Measurements from ENCODE around the gene WDCP. TPM values are rescaled to one million over a fixed set of nuclear protein-coding genes. Genes with fewer than 3 reads are reported as not detected.

WDCP gene
- total and polyA plus RNA-seq, 9 donors: 3.8 to 16.0 (median 11.5) TPM

GRCh38 chr2:24055750-24056149 lies 8.6 kb upstream of the WDCP start:
- DNase-seq: no peak
- H3K9me3 ChIP-seq: no peaks in the 10 kb centered on the region
- no peaks in the 10 kb centered on the region for H3K36me3 ChIP-seq
- H3K4me1 ChIP-seq (ENCODE audit: insufficient read depth): no peaks in the 10 kb centered on the region
- no peaks in the 10 kb centered on the region for H3K27me3 ChIP-seq
- no peak overlapping the region for H3K27ac ChIP-seq
- 84 to 96% (median 95%) methylated on average over 6 of the region's 6 CpGs for WGBS, 3 donors
- intact Hi-C loops (cut with DNase I): no loop called here
- no peak for TF ChIP-seq POLR2A (IDR thresholded peaks at IDR 0.05)
- no peak for TF ChIP-seq EP300 (IDR thresholded peaks at IDR 0.05)
- no peak for TF ChIP-seq CTCF (IDR thresholded peaks at IDR 0.05)
- no peak overlapping the region for H3K4me3 ChIP-seq

GRCh38 chr2:24054366-24055010 lies 7.3 kb upstream of the WDCP start:
- no peak overlapping the region for H3K27ac ChIP-seq
- no peaks in the 10 kb centered on the region for H3K36me3 ChIP-seq
- H3K27me3 ChIP-seq: no peaks in the 10 kb centered on the region
- intact Hi-C loops (cut with DNase I): no loop called here
- TF ChIP-seq EP300 (IDR thresholded peaks at IDR 0.05) (no peak), CTCF (IDR thresholded peaks at IDR 0.05) (no peak), POLR2A (IDR thresholded peaks at IDR 0.05) (no peak)
- no peaks in the 10 kb centered on the region for H3K9me3 ChIP-seq
- no peak overlapping the region for H3K4me3 ChIP-seq
- WGBS, 3 donors: 74 to 84% (median 82%) methylated on average over 8 of the region's 8 CpGs
- no peaks in the 10 kb centered on the region for H3K4me1 ChIP-seq (ENCODE audit: insufficient read depth)
- no peak for DNase-seq

GRCh38 chr2:24052951-24053350 lies 5.8 kb upstream of the WDCP start:
- no peaks in the 10 kb centered on the region for H3K36me3 ChIP-seq
- 87 to 97% (median 90%) methylated on average over 1 of the region's 1 CpG for WGBS, 3 donors
- no peaks in the 10 kb centered on the region for H3K9me3 ChIP-seq
- H3K4me3 ChIP-seq: no peak overlapping the region
- peaks cover 3% of the 10 kb centered on the region for H3K4me1 ChIP-seq (ENCODE audit: insufficient read depth)
- intact Hi-C loops (cut with DNase I): no loop called here
- no peak overlapping the region for H3K27ac ChIP-seq
- TF ChIP-seq POLR2A (IDR thresholded peaks at IDR 0.05): no peak
- no peak for TF ChIP-seq CTCF (IDR thresholded peaks at IDR 0.05)
- TF ChIP-seq EP300 (IDR thresholded peaks at IDR 0.05): no peak
- H3K27me3 ChIP-seq: no peaks in the 10 kb centered on the region
- DNase-seq: no peak

- DNase-seq: no peak
- no peaks in the 10 kb centered on the region for H3K9me3 ChIP-seq
- H3K4me1 ChIP-seq (ENCODE audit: insufficient read depth): peaks cover 4% of the 10 kb centered on the region
- no peak overlapping the region for H3K27ac ChIP-seq
- H3K27me3 ChIP-seq: no peaks in the 10 kb centered on the region
- H3K36me3 ChIP-seq: no peaks in the 10 kb centered on the region
- TF ChIP-seq EP300 (IDR thresholded peaks at IDR 0.05) (no peak), POLR2A (IDR thresholded peaks at IDR 0.05) (no peak), CTCF (IDR thresholded peaks at IDR 0.05) (no peak)
- WGBS, 3 donors: 81 to 88% (median 82%) methylated on average over 8 of the region's 8 CpGs
- intact Hi-C loops (cut with DNase I): no loop called here
- H3K4me3 ChIP-seq: no peak overlapping the region
Measured at GRCh38 chr2:24051833-24052232, 4.6 kb upstream of the WDCP start.
